K562 (cell line): ENCODE measurements around the gene TRMT2A. TPM values are rescaled to one million over a fixed set of nuclear protein-coding genes. Genes with fewer than 3 reads are reported as not detected.

Experiments
- E2F6 ChIP-seq, 2 experiments: IDR thresholded peaks; 2 replicates each; pipeline ENCODE4 v1.6.1; 2011; ENCODE audit warnings: borderline replicate concordance in 1 of 2, control low read depth in 1 of 2, low read depth in 1 of 2, low read length in 1 of 2, mild to moderate bottlenecking in 1 of 2, mixed read lengths in 1 of 2, moderate library complexity in 1 of 2; ENCODE audit not compliant: insufficient read depth in 1 of 2, insufficient read length in 1 of 2, poor library complexity in 1 of 2, severe bottlenecking in 1 of 2; ENCODE audit errors: extremely low read depth in 1 of 2
- GTF2B ChIP-seq: IDR thresholded peaks from 2 replicates; pipeline ENCODE4 v1.6.1; 2011; ENCODE audit not compliant: insufficient read length; ENCODE audit errors: extremely low read depth
- KLF6 ChIP-seq: fragments of 250-450 bp; sonication (Bioruptor Pico); IDR thresholded peaks from 2 replicates; pipeline ENCODE4 v1.4.0; 2020; ENCODE audit warnings: mild to moderate bottlenecking, moderate library complexity, borderline replicate concordance
- MGA ChIP-seq: fragments of 450-650 bp; IDR thresholded peaks from 2 replicates; pipeline ENCODE4 v1.6.1; 2016; ENCODE audit warnings: mild to moderate bottlenecking, moderate library complexity
- NCOA6 ChIP-seq: fragments of 450-650 bp; IDR thresholded peaks from 2 replicates; pipeline ENCODE4 v1.6.1; 2017; ENCODE audit warnings: mild to moderate bottlenecking
- ZBTB5 ChIP-seq: fragments of 450-650 bp; IDR thresholded peaks from 2 replicates; pipeline ENCODE4 v1.6.1; 2017; ENCODE audit warnings: antibody characterized with exemption
- ZNF398 ChIP-seq: fragments of 250-450 bp; sonication (Bioruptor Pico); IDR thresholded peaks from 2 replicates; pipeline ENCODE4 v1.8.0; 2021; ENCODE audit warnings: moderate library complexity, mild to moderate bottlenecking, inconsistent platforms
- polyA plus RNA-seq, 8 experiments: library from polyadenylated mRNA; depleted of rRNA in 4 of 8; stranded (reverse) in 5 of 8; unstranded in 3 of 8; fragments of >200 nt; fragmentation: Nextera tagmentation in 2 of 8; fragmentation: Illumina TruSeq in 1 of 8; extraction: Ambion mirVana in 2 of 8; extraction: Trizol in 1 of 8; gene quantifications; 2 replicates each; pipeline versions ENCODE4 v1.2.1 to v1.2.3, GENCODE V29; 2011 to 2014; ENCODE audit warnings: inconsistent platforms in 1 of 8, missing spikeins in 1 of 8
- total RNA-seq, 7 experiments: library from RNA; depleted of rRNA in 6 of 7; stranded (reverse); fragments of >200 nt in 6 of 7; fragmentation: Illumina TruSeq in 2 of 7; extraction: Trizol in 2 of 7; gene quantifications; 2 replicates each; pipeline versions ENCODE4 v1.2.1 to v1.2.3, GENCODE V29; 2011 to 2021; ENCODE audit warnings: low replicate concordance in 1 of 7

Gene TRMT2A
- total and polyA plus RNA-seq, 9 of the 15 experiments (the other 6 are each of a cell fraction or from before 2014, with no cell fraction given), result 1.6 to 265 (median 140) TPM

GRCh38 chr22:20093418-20094196 is 23.4 kb downstream of the TRMT2A start (continued):
- no peak for TF ChIP-seq MGA
- TF ChIP-seq E2F6 (IDR thresholded peaks at IDR 0.05; ENCODE audit: borderline replicate concordance in 1 of 2, extremely low read depth in 1 of 2, insufficient read depth in 1 of 2, insufficient read length in 1 of 2, low read depth in 1 of 2, low read length in 1 of 2, poor library complexity in 1 of 2, severe bottlenecking in 1 of 2), result no peak
- no peak for TF ChIP-seq ZNF398 (CRISPR knock-in tag)
- TF ChIP-seq KLF6 (CRISPR knock-in tag), result no peak
- TF ChIP-seq ZBTB5, result no peak
- TF ChIP-seq GTF2B, result no peak
- TF ChIP-seq NCOA6, result no peak
- TF ChIP-seq, all 486 proteins: peak for 11
